ENCODE measurements around the gene XKRX.

DNA sequence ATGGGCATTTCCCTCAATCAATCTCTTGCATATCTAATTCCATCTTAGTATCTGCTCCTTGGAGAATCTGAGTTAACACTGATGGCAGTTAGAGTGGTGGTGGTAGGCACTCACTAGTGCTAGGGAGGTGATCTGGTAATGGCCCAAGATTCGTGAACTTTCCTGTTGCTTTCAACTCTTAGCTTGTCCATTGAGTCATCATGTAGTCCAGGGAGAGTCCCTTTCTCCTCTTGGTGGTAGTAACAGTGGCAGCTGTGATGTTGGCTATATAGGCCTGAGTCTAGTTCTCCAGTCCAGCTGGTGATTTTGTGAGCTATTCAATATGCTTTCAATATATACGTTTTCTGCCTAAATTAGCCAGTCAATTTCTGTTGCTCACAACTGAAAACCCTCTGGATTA is 7.0 kb upstream of the XKRX start:
- TF ChIP-seq, protein P1, sequence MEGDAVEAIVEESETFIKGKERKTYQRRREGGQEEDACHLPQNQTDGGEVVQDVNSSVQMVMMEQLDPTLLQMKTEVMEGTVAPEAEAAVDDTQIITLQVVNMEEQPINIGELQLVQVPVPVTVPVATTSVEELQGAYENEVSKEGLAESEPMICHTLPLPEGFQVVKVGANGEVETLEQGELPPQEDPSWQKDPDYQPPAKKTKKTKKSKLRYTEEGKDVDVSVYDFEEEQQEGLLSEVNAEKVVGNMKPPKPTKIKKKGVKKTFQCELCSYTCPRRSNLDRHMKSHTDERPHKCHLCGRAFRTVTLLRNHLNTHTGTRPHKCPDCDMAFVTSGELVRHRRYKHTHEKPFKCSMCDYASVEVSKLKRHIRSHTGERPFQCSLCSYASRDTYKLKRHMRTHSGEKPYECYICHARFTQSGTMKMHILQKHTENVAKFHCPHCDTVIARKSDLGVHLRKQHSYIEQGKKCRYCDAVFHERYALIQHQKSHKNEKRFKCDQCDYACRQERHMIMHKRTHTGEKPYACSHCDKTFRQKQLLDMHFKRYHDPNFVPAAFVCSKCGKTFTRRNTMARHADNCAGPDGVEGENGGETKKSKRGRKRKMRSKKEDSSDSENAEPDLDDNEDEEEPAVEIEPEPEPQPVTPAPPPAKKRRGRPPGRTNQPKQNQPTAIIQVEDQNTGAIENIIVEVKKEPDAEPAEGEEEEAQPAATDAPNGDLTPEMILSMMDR (IDR thresholded peaks at IDR 0.05): no peak
- TF ChIP-seq POLR2A (IDR thresholded peaks at IDR 0.05): no peak
